ENCODE results near the gene ACBD7. TPM values are rescaled to one million over a fixed set of nuclear protein-coding genes. Genes with fewer than 3 reads are reported as not detected.

Gene ACBD7
- total RNA-seq, 1 donor, result 1.3 TPM

DNA sequence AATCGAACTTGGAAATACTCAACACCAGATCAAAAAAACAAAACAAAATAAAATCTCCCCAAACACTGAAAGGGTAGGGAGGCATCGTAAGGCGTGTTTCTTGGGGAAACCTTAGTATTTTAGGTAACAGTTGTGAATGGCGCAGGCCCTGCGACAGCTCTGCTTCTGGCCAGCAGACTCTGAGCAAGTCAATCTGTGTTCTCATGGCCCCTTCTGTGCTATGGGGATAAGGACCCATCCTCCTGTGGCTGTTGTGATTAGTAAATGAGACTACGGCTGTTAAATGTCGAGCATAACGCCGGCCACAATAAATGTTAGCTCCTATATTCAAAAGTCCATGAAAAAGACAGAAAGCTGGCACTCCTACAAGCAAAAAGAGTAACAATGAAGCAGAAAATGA, 35.6 kb upstream of the ACBD7 start:
- TF ChIP-seq, protein P1, sequence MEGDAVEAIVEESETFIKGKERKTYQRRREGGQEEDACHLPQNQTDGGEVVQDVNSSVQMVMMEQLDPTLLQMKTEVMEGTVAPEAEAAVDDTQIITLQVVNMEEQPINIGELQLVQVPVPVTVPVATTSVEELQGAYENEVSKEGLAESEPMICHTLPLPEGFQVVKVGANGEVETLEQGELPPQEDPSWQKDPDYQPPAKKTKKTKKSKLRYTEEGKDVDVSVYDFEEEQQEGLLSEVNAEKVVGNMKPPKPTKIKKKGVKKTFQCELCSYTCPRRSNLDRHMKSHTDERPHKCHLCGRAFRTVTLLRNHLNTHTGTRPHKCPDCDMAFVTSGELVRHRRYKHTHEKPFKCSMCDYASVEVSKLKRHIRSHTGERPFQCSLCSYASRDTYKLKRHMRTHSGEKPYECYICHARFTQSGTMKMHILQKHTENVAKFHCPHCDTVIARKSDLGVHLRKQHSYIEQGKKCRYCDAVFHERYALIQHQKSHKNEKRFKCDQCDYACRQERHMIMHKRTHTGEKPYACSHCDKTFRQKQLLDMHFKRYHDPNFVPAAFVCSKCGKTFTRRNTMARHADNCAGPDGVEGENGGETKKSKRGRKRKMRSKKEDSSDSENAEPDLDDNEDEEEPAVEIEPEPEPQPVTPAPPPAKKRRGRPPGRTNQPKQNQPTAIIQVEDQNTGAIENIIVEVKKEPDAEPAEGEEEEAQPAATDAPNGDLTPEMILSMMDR (IDR thresholded peaks at IDR 0.05; ENCODE audit: insufficient read depth, low read depth, low read length), result no peak
- H3K4me3 ChIP-seq (ENCODE audit: low read depth, low read length), result no peak overlapping the region
- no peak for DNase-seq (ENCODE audit: low read depth)

DNA sequence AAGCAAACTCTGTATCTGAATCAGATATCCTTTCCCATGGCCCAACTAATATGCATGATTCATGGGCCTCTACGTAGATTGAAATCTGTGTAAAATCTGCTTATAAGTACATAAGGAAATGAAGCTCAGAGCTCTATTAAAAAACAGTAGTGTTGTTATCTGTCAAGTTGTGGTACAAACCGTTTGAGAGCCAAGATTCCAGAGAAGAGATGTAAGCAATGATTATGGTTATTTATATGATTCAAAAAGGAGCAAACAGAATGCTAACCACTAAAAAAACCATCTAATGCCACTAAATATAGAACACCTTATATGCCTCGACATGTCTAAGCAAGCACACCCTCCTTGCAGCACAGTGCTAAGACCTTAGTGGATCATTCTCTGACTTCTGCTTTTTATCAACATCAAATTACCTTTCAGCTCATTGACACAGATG, 35.2 kb upstream of the ACBD7 start:
- TF ChIP-seq, protein P1 (IDR thresholded peaks at IDR 0.05; ENCODE audit: insufficient read depth, low read depth, low read length), result no peak
- DNase-seq (ENCODE audit: low read depth), result peak; percentile 95
- H3K4me3 ChIP-seq (ENCODE audit: low read depth, low read length), result no peak overlapping the region

DNA sequence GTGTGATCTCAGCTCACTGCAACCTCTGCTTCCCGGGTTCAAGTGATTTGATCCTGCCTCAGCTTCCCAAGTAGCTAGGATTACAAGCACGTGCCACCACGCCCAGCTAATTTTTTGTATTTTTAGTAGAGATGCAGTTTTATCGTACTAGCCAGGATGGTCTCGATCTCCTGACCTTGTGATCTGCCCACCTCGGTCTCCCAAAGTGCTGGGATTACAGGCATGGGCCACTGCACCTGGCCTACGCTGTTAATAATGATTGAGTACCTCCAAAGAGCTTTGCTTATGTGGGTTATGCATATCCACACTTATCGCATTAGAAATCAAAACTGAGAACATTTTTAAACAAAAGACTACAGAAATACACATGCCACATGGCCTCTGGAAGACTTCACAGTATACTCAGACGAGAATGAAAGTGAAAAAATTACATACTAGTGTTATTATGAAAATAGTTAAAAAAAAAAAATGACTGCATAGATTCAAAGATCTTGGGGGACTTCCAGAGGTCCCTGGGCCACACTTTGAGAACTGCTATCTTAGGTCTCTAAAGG, 34.0 kb upstream of the ACBD7 start:
- H3K4me3 ChIP-seq (ENCODE audit: low read depth, low read length), result no peak overlapping the region
- TF ChIP-seq, protein P1 (IDR thresholded peaks at IDR 0.05; ENCODE audit: insufficient read depth, low read depth, low read length), result no peak
- peak; percentile 28 for DNase-seq (ENCODE audit: low read depth)

DNA sequence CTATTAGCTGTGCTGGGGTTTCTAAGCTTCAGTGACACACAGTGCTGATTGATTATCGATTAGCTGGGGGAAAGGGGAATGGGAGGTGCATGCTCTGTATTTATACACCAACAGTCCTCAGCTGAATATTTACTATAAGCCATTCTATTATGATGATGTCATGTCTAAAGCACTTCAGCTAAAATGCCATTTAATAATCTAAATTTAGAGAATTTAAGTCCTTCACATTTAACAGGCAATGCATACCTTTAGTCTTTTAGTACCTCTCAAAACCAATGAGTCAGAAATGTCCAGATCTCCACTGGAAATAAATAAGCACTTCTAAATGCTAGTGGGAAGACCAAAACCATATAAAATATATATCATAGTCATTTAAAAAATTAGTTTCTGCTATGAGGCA, 33.1 kb upstream of the ACBD7 start:
- H3K4me3 ChIP-seq (ENCODE audit: low read depth, low read length), result no peak overlapping the region
- TF ChIP-seq, protein P1 (IDR thresholded peaks at IDR 0.05; ENCODE audit: insufficient read depth, low read depth, low read length), result no peak
- no peak for DNase-seq (ENCODE audit: low read depth)

DNA sequence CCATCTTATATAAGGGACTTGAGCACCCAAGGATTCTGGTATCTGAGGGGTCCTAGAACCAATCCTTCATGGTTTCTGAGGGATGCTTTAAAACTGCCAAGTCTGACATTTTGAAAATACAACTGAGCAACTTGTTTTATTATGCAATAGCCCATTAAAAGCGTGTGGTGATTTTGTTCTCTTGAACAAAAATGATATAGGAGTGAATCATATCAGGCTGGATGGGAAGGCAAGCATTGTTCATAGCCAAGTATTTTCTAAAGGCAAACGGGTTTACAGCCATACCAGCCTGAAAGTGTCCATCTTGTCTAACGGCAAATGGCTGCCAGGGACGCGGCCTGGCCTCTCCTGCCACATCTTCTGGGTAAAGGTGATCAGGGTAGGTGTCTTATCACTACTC, 31.9 kb upstream of the ACBD7 start:
- peak; percentile 72 for DNase-seq (ENCODE audit: low read depth)
- TF ChIP-seq, protein P1 (IDR thresholded peaks at IDR 0.05; ENCODE audit: insufficient read depth, low read depth, low read length), result no peak
- H3K4me3 ChIP-seq (ENCODE audit: low read depth, low read length), result no peak overlapping the region

DNA sequence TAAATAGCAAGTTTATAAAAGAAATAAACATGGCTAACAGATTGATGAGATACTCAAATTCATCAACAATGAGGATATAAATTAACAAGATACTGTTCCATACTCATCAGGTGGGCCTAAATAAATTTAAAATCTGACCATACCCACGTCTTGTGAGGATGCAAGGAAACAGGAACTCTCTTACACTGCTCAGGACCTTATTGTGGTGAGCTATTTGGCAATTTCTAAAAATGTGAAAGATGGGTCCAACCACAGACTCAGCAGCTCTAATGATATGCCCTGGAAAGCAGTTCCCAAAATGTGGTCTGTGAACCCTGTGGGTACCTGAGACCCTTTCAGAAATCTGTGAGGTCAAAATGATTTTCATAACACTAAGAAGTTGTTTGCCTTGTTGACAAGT, 30.0 kb upstream of the ACBD7 start:
- H3K4me3 ChIP-seq (ENCODE audit: low read depth, low read length), result no peak overlapping the region
- no peak for DNase-seq (ENCODE audit: low read depth)
- TF ChIP-seq, protein P1 (IDR thresholded peaks at IDR 0.05; ENCODE audit: insufficient read depth, low read depth, low read length), result no peak

DNA sequence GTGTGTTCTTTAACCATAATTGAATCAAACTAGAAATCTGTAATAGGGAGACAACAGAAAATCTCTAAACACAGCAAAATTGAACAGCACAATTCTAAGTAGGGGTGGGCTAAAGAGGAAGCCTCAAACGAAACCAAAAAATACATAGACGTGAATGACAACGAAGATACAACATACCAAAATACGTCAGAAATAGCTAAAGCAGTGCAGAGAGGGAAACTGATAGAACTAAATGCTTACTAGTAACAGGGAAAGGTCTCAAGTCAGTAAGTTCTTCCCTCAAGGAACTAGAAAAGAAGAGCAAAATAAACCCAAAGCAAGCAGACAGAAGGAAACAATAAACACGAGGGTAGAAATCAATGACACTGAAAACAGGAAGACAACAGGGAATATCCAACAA, 27.6 kb upstream of the ACBD7 start:
- no peak for DNase-seq (ENCODE audit: low read depth)
- H3K4me3 ChIP-seq (ENCODE audit: low read depth, low read length), result no peak overlapping the region
- TF ChIP-seq, protein P1 (IDR thresholded peaks at IDR 0.05; ENCODE audit: insufficient read depth, low read depth, low read length), result no peak

Measured in fibroblast of villous mesenchyme (primary cell).